NCI-H748 (cell line): Measurements from ENCODE around the gene JAG1.

Experiments used
- DNase-seq: peaks from one replicate; lab custom pipeline; 2025; ENCODE audit not compliant: unreplicated experiment; lab: John Stamatoyannopoulos, UW

JAG1 gene

DNA sequence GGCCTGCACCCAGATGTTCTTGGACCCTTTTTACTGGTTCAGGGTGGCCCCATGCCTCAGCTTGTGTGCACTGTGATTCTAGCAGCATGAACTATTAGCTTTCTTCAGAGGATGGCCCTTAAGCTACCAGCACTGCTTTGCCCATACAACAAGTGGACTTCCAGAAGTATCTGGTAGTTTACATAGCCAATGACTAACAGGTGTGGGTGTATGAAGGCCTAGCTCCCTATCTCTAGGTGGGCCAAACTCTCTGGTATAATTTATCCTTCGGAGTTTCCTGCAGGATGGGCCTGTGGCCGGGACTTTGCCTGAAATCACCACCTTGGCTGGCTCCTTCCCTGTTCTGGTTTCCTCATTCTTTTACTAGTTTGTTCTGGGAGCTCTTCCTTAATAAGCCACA, 26.1 kb upstream of the JAG1 start:
- no peak for DNase-seq

DNA sequence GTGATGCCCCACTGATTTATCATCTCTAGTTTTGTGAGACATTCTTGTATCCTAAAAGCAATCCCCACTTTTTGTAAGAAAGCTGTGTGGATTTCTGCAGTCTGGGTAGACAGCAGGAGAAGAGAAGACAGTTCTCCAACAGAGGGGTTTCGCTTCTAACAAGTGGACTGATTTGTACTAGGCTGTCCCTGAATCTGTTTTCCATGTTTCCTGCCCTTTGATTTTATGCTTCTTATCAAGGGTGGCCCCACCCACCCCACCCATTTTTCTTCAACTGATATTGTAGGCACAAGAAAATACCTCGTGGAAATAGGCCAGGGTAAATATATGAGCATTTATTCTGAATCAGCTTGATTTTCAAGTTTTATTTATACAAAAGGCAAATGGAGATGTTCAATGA, 25.7 kb upstream of the JAG1 start:
- no peak for DNase-seq

DNA sequence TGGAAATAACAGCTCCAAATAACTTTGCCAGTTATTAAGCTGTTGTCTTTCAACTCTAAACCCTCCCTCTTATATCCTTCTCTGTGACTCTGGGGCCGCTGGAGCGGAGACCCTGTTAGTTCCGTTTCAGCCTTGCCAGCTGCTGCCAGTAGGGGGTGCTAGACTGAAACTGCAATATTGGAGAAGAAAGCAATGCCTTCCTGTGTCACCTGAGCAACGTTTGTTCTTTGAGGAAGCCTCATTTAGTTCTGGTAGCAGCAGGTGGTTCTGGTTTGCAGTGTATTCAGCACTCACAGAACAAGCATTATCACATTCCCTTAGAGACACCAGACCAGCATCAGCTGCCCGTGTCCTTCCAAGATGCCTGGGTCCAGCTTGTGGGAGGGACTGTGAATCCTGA, 22.9 kb upstream of the JAG1 start:
- DNase-seq: peak; percentile 68

DNA sequence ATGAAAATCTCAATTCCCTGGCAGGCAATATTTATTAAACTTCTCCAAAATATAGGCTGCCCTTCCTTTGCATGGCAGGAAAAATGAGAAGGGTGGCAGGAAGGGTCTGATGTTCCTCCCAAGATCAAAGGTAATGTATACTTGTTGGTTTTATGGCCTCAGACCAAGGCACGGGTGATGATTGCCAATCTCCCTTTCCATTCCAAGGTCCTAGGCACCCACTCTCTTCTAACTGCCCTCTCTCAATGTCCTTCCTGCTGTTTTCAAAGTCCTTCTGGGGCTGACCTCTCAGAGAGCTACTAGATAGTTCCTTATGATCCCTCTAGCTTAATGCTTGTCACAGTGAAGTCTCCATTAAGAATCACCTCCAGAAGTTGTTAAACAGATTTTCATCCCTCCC, 15.6 kb upstream of the JAG1 start:
- no peak for DNase-seq

DNA sequence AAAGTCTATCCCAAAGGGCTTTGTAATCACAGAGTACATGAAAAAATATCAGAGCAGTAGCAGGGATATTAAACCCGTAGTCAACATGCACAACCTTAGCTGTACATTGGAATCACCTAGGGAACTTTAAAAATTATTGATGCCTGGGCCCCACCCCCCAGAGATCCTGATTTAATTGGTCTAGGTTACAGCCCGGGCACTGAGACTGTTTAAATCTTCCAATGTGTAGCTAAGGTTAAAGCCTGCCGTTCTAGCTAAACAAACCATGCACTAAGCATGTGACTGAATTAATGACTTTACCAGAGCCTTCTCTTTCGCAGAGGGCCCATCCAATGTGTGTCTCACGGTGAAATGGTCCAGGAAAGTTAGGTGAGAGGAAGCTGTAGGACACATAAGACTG, 14.1 kb upstream of the JAG1 start:
- no peak for DNase-seq

DNA sequence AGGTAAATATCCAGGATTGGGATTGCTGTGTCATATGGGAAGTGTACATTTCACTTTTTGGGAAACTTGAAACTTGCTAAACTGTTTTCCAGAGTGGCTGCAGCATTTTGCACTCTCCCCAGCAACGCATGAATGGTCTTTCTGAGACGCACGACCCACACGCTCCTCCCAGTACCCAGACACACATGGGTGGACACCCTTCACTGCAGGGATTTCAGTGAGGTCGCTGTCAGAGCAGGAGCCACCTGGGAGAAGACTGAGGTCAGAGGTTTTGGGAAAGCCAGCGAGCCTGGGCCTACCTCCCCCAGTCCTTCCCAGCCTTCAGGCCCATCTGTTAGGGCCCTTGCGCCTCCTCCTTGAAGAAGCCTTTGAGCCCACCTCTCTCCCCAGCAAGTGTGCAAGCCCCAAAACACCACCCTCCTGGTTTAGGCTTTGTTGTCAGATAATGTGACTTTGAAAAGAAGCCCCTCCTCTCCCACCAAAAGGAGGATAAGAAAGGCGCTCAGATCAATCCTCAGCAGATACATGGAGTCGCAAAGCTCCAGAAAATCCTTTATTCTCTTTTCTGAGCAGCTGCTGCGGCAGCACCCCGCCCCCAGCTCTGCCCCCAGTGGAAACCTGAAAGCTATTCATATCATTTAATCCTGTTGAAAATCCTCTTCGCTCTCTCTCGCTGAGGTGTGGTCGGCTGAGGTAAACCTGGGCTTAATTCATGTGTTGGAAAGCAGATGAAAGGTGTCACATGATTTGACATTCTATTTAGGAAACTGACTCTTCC, 12.7 kb upstream of the JAG1 start:
- DNase-seq: no peak

DNA sequence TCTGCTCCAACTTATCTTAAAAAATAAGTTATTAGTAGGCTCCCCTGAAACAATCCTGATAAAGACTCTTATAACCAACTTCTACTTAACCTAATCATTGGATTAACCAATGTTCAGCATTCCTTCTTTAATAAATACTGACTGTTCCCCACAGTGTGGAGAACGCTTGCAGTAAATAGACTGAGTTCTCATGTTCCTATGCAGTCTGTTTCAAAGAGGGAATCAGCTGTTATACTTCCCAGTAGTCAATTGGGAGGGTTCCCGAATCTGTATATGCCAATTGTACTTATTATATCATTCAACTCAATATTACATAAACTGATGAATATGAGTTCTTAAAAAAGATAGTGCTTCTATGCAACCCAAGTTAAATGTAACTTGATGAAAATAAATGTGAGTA, 9.7 kb upstream of the JAG1 start:
- DNase-seq: no peak

DNA sequence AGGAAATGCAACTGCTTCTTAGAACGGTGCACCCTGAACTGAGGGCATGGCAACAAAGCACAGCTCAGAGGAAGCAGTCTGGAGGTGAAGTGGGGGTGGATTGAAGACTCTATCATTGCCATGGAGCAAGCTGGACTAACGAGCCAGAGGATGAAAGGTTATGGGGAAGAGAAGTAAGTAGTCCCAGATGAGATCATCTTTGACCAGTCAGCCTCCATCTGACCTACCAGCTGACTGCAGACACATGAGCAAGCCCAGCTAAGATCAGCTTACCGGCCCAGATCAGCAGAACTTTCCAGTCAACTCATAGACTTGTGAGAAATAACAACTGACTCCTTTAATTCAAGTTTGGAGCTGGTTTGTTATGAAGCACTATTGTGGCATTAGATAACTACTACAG, 9.1 kb upstream of the JAG1 start:
- DNase-seq: no peak

DNA sequence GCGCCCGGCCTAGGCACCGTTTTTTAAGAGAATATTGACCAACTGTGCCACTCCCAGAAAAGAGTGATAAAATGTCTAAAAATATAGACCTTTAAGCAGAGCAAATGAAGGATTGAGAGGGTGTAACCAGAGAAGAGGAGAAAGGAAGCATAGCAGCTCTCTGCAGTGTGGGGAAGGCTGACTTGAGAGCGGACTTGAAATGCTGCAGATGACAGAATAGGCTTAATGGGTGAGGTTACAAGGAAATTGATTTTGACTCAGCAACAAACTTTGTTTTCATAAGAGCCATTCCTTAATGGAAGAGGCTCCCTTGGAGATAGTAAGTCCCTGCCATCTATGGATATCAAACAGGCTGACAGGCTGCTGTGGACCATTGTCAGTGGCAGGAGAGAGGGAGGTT, 7.7 kb upstream of the JAG1 start:
- DNase-seq: no peak

DNA sequence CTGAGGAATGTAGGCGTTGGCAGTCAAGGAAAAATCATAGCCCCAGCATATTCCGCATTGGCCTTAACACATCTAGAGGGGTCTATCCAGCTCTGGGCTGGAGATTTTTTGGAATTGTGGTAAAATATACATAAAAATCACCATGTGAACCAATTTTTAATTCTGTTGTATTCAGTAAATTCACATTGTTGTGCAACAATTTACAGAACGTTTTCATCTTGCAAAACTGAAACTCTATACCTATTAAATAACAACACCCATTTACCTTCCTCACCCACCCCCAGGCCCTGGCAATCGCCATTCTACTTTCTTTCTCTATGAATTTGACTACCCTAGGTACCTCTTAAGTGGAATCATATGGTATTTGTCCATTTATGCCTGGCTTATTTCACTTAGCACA, 6.8 kb upstream of the JAG1 start:
- no peak for DNase-seq

DNA sequence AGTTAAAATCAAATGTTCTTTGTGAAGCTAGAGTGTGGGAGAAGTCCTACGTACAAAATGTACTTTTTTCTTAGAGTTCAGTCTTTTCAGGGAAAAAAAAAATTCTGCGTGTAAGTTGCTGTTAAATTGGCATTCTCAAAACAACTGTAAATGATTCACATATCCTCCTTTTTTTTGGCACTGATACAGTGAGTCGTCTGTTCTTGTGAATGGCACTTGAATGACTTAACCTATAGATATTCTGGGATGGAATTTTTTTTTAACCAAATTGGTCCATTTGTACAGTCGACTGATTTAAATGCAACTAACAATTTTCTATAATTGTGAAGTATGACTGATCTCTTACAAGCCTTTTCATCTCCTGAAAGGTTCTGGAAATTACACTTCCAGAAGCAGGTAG, 5.5 kb upstream of the JAG1 start:
- no peak for DNase-seq

DNA sequence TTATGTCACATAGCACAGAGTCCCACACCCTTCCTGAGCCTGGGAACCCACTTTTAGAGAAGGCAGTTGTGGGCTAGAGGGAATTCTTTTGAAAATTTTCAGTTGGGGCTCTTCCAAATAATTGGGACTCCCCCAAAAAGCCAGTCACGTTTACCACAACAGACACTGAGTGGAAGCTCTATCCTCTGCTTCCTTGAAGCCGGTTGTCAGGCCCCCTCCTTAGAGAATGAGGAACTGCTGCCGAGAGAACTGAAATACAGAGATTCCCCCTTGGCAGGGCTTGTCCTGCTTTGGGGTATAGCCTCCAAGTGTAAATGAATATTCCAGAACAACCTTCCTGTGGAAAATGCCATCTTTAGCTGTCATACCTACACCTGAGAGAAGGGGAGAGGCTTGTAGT, 2.7 kb upstream of the JAG1 start:
- DNase-seq: no peak

DNA sequence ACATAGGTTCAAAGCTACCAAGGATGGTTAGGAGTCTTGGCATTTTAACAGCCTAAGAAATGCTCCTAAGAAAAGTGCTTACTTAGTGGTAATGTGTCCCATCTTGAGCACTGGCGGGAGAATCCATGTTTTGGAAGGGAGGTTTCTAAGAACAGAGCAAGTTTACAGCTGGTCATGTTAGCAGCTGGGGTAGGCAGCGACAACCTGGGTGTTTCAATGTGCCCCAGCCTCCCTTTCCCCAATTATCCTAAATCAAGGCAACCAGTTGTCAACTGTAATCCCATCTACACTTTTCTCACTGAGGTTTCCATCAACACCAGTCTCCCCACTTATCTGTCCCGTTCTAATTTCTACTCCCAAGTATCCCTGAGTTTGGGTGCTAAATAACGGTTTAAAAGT, 1.6 kb upstream of the JAG1 start:
- DNase-seq: no peak

DNA sequence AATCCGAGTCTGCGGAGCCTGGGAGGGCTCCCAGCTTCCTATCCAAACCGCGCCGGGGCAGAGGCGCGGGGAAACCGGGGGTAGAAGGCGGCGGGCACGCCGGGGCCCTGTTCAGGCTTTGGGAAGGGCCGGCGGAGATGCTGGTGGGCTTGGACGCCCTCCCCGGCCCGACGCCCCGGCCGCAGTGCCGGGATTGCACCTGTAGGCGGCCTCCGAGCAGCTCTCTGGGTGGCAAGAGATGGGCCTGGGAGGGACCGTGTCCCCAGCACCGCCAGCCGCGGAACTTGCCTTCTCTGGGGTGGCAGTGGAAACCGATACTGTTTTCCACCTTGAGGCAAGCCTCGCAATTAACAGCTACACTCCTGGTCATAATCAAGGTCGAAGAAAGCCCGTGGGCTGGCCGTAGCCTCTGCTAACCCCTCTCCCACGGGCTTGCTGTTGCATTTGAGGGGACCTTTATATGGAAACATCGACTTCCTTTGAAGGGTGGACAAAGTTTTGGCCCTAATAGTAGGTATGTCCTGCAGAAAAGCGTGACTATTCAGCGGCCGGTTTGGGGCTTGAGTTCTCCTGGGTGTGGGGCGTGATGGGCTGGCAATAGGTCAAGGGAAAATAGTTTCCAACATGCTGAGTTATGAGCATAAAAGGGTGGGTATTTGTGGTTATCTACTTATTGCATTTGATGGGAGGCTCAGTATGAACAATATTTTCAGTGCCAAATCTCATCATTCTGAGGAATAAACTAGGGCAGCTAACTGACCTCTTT, 1.1 kb upstream of the JAG1 start:
- peak; percentile 90 for DNase-seq

DNA sequence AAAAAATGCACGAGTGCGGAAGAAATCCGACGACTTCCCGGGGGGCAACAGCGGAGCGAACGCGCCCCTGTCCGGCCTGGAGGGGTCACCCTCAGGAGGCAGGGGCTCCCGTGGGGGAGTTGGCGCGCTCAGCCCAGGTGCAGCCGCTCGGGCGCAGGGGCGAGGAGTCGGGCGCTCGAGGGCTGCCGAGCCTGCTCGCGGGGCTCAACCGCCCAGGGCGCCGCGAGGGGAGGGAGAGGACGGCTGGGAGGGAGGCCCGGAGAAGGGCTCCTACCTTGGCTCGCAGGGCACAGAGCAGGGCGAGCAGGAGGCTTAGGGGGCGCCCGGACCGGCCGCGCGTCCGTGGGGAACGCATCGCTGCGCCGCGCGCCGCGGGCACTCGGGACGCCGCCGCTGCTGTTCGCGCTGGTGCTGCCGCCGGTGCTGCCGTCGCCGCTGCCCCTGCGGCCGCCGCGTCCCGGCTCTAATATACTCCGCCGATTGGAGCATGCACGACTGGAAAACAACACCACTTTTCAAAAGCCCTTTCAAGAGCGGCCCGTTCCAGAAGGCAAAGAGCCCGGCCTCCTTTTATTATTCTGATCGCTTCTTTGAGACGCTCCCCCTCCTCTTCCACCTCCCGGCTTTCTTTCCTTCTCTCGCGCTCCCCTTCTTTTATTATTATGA, 490 bp downstream of the JAG1 start:
- DNase-seq: peak; percentile 77

DNA sequence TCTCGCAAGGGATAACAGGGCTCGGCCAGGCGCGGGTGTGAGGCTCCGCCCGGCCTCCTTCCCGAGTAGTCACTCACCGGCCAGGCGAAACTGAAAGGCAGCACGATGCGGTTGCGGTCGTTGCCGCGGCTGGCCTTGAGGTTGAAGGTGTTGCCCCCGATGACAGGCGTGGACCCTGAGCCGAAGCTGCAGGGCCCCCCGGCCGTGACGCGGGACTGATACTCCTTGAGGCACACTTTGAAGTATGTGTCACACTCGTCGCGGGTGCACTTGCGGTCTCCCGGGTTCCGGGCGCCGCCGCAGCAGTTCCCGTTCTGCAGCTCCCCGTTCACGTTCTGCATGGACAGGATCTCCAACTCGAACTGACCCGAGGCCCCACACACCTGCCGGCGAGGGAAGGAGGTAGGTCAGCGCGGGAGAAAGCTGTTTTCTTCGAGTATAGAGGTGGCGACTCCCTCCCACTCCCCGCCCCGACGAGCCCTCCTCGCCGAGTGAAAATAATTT, 1.1 kb downstream of the JAG1 start:
- DNase-seq: peak; percentile 79

DNA sequence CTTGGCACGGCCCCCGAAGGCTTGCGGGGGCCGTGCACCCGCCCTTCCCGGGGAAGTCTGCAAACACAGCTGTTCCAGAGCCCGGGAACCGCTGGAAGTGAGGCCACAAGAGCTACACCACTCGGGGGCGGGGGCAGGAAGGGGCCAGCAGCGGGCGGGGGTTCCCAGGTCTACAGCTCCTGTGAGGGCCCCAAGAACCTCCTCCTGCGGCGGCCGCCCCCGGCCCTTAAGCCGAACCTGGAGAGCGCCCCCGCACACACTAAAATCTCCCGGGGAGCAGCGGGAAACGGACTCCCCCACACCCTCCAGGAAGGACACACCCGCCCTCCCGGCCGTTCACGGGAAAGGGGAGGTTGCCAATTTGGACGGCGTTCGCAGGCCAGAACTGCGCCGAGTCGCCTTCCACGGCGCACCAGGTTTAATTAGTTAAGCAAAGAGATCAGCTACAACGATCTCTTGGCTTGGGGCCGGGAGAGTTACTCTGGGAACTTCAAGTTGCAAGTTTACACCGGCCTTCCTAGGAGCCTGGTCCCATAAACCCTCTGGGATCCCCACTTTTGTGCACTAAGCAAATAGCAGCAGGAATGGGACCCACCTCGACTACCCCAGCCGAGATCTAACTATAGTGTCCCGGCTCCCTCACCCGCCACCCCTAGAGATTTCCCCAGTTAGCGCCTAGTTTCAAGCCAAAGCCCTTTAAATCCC, 1.7 kb downstream of the JAG1 start:
- DNase-seq: peak; percentile 60

DNA sequence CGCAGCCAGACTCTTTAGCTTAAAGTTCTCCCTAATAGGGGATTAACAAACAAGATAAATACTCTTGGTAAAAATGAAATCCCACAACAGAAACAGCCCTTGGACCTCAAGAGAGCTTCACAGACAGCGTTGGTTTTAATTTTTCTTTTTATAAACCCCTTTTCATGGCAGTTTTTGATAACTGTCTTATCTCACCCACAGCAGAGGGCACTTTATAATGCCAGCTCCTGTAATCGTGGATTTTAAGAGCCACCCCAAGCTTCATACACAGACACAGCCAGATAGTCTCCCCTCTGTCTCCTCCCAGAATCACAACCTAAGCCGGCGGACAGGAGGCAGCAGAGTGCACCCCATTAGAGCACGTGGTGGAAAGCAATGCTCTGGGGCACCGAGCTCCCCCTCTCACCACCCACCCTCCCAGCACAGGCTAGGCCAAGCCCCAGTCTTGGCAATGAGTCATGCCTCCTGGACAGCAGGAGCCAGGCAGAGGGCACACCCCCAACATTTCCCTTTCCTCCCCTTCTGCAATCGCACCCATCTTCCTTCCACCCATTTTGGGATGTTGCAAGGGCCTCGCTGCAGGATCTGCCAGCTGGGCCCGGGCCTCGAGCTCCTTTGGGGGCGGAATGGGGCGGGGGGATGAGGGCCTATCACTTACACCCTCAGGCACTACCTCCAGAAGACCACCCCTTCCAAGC, 2.4 kb downstream of the JAG1 start:
- DNase-seq: peak; percentile 40

DNA sequence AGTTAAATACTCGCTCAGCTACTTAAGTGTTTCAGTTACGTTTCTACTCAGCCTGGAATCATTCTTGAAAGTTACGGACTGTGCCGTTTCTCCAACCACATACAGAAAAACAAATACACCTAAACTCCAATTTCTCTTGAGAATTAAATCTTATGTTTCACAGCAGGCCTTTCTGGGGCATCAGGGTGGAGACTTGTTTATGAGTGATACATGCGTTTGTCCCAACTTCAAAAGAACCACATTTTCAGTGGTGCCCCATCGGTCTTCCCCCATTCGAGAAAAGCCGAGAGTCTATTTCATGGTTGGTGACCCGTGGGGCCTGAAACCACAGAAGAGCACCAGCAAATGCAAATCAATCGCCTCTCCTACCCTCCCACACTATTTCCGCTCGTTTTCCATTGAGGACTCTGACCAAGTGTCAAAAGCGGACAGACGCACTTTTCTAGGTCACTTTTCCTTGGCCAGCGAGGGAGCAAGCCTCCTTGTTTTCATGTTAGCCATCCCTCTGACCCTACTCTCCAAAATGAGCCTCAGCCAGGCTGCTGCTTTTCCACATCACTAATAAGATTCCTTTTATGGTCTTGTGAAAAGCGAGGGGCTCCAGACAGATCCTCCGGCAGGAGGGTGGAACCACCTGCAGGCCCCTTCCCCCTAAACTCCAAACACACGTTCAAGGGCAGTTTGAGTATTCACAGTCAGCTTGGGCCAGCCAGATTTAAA, 3.1 kb downstream of the JAG1 start:
- no peak for DNase-seq

DNA sequence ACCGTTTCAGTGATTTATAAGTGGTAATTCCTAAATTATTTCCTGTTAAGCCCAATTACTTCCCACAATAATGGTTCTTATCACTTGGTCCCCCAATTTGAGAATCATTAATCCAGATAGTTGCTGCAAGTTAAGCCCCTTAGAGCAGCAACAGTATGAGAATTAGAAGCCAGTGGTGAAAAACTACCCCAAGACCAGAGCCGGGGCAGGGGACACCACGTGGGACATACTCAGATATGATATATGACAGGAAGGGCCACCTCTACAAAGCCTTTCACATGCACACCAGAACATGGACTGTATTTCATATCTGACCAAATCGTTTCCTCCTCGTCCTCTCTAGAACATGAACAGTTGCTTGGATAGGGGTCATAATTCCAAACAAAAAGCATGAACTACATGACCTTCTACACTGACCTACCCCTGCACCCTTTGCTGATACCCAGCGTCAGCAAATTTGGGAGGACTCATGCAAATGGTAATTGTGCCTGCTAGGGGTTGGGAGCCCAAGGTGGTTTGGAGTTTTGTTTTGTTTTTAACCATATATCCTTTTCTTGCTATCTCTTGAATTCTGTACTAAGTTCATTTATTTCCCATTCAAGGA, 3.9 kb downstream of the JAG1 start:
- DNase-seq: no peak
